Measurements from ENCODE around the gene SH2D6. TPM values are rescaled to one million over a fixed set of nuclear protein-coding genes. Genes with fewer than 3 reads are reported as not detected.

The SH2D6 gene
- total RNA-seq, 1 donor from 2014 or later, result 0.07 TPM

- Histone ChIP-seq H3K27me3 (no peaks in the 10 kb centered on the region), H4K20me1 (ENCODE audit: low read depth) (no peaks in the 10 kb centered on the region), H3K36me3 (no peaks in the 10 kb centered on the region), H3K4me3 (no peak overlapping the region), H3K9ac (no peak overlapping the region), H3K4me1 (no peaks in the 10 kb centered on the region), H3K9me3 (ENCODE audit: low read depth) (no peaks in the 10 kb centered on the region), H2AFZ (replicated peaks) (no peak overlapping the region), H3K4me2 (no peak overlapping the region), H3K79me2 (ENCODE audit: low read depth) (no peaks in the 10 kb centered on the region), H3F3A (ENCODE audit: low read depth) (no peaks in the 10 kb centered on the region), H3K27ac (no peak overlapping the region)
- Mint-ChIP-seq H3K36me3 (no peaks in the 10 kb centered on the region), H3K9me3 (no peaks in the 10 kb centered on the region), H3K27me3 (ENCODE audit: insufficient read depth, low read depth) (peaks cover 11% of the 10 kb centered on the region), H3K4me1 (peaks cover 5% of the 10 kb centered on the region), H3K27ac (no peak overlapping the region), H3K4me3 (no peak overlapping the region)
- no peak for DNase-seq (ENCODE audit: low spot score)
- no peak for TF ChIP-seq CTCF (IDR thresholded peaks at IDR 0.05)
- TF ChIP-seq EZH2phosphoT487 (IDR thresholded peaks at IDR 0.05), result no peak
- no peak for TF ChIP-seq EZH2 (IDR thresholded peaks at IDR 0.05)
Measured at GRCh38 chr2:85457877-85458316, 39.4 kb downstream of the SH2D6 start.

- Histone ChIP-seq H3F3A (ENCODE audit: low read depth) (no peaks in the 10 kb centered on the region), H3K36me3 (no peaks in the 10 kb centered on the region), H2AFZ (replicated peaks) (peak overlapping the region; percentile 7), H4K20me1 (ENCODE audit: low read depth) (no peaks in the 10 kb centered on the region), H3K4me2 (no peak overlapping the region), H3K27ac (no peak overlapping the region), H3K4me1 (no peaks in the 10 kb centered on the region), H3K9ac (no peak overlapping the region), H3K27me3 (no peaks in the 10 kb centered on the region), H3K4me3 (no peak overlapping the region), H3K9me3 (ENCODE audit: low read depth) (no peaks in the 10 kb centered on the region), H3K79me2 (ENCODE audit: low read depth) (no peaks in the 10 kb centered on the region)
- Mint-ChIP-seq H3K27me3 (ENCODE audit: insufficient read depth, low read depth) (peaks cover 11% of the 10 kb centered on the region), H3K36me3 (no peaks in the 10 kb centered on the region), H3K9me3 (no peaks in the 10 kb centered on the region), H3K4me3 (no peak overlapping the region), H3K27ac (no peak overlapping the region), H3K4me1 (peaks cover 5% of the 10 kb centered on the region)
- no peak for DNase-seq (ENCODE audit: low spot score)
- no peak for TF ChIP-seq CTCF (IDR thresholded peaks at IDR 0.05)
- TF ChIP-seq EZH2phosphoT487 (IDR thresholded peaks at IDR 0.05), result no peak
- no peak for TF ChIP-seq EZH2 (IDR thresholded peaks at IDR 0.05)
Measured at GRCh38 chr2:85458601-85459563, 40.4 kb downstream of the SH2D6 start.

- no peaks in the 10 kb centered on the region for H3K9me3 ChIP-seq (ENCODE audit: low read depth)
- H2AFZ ChIP-seq (replicated peaks), result no peak overlapping the region
- no peak for DNase-seq (ENCODE audit: low spot score)
- H3K27ac ChIP-seq, result no peak overlapping the region
- no peaks in the 10 kb centered on the region for H3K79me2 ChIP-seq (ENCODE audit: low read depth)
- H4K20me1 ChIP-seq (ENCODE audit: low read depth), result no peaks in the 10 kb centered on the region
- H3K27me3 Mint-ChIP-seq (ENCODE audit: insufficient read depth, low read depth), result peaks cover 9% of the 10 kb centered on the region
- no peaks in the 10 kb centered on the region for H3F3A ChIP-seq (ENCODE audit: low read depth)
- H3K27ac Mint-ChIP-seq, result no peak overlapping the region
- H3K4me2 ChIP-seq, result no peak overlapping the region
- no peak for TF ChIP-seq CTCF (IDR thresholded peaks at IDR 0.05)
- no peak for TF ChIP-seq EZH2 (IDR thresholded peaks at IDR 0.05)
- TF ChIP-seq EZH2phosphoT487 (IDR thresholded peaks at IDR 0.05), result no peak
- no peak overlapping the region for H3K4me3 ChIP-seq
- H3K4me1 Mint-ChIP-seq, result peaks cover 5% of the 10 kb centered on the region
- H3K36me3 ChIP-seq, result no peaks in the 10 kb centered on the region
- H3K9me3 Mint-ChIP-seq, result no peaks in the 10 kb centered on the region
- H3K4me3 Mint-ChIP-seq, result no peak overlapping the region
- H3K36me3 Mint-ChIP-seq, result no peaks in the 10 kb centered on the region
- no peaks in the 10 kb centered on the region for H3K27me3 ChIP-seq
- H3K9ac ChIP-seq, result no peak overlapping the region
- H3K4me1 ChIP-seq, result no peaks in the 10 kb centered on the region
Measured at GRCh38 chr2:85459771-85460170, 41.3 kb downstream of the SH2D6 start.

Measured in neural progenitor cell (in vitro differentiated cells).